ENCODE data around the gene DMD.

Gene DMD

DNA sequence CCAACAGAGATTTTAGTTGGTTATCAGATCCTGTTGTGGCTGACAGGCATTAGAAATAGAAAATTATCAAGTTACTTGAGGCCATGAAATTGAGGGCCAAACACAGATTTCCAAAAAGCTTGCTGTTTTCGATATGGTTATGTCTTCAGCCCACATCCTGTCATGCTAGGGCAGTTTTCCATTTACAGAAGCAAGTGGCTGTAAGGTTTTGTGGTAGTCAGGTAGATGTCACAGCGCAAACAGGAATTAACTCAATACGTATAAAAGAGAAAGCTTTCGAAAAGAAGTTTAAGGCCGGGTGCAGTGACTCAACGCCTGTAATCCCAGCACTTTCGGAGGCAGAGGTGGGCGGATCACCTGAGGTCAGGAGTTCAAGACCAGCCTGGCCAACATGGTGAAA, 104.6 kb downstream of the DMD start:
- DNase-seq (no peak), ATAC-seq (ENCODE audit: insufficient read depth, low read depth) (no peak)
- no peaks in the 10 kb centered on the region for H3K4me1 ChIP-seq (ENCODE audit: insufficient read depth, low read length)
- no peak overlapping the region for H3K4me3 ChIP-seq (ENCODE audit: low read depth in 1 of 2, low read length in 2 of 2)
- H3K36me3 ChIP-seq (ENCODE audit: insufficient read depth, low read length): no peaks in the 10 kb centered on the region
- no peak overlapping the region for H2AFZ ChIP-seq (ENCODE audit: low read depth, low read length)
- no peaks in the 10 kb centered on the region for H4K20me1 ChIP-seq (ENCODE audit: insufficient read depth, low read length)
- TF ChIP-seq, protein P1, sequence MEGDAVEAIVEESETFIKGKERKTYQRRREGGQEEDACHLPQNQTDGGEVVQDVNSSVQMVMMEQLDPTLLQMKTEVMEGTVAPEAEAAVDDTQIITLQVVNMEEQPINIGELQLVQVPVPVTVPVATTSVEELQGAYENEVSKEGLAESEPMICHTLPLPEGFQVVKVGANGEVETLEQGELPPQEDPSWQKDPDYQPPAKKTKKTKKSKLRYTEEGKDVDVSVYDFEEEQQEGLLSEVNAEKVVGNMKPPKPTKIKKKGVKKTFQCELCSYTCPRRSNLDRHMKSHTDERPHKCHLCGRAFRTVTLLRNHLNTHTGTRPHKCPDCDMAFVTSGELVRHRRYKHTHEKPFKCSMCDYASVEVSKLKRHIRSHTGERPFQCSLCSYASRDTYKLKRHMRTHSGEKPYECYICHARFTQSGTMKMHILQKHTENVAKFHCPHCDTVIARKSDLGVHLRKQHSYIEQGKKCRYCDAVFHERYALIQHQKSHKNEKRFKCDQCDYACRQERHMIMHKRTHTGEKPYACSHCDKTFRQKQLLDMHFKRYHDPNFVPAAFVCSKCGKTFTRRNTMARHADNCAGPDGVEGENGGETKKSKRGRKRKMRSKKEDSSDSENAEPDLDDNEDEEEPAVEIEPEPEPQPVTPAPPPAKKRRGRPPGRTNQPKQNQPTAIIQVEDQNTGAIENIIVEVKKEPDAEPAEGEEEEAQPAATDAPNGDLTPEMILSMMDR (IDR thresholded peaks at IDR 0.05; ENCODE audit: borderline replicate concordance, extremely low read depth, low read length, poor library complexity, severe bottlenecking): no peak
- TF ChIP-seq EZH2 (IDR thresholded peaks at IDR 0.05; ENCODE audit: borderline replicate concordance, low read depth, low read length, severe bottlenecking): no peak
- H3K27me3 ChIP-seq (ENCODE audit: insufficient read depth, low read length, poor library complexity): no peaks in the 10 kb centered on the region
- no peak overlapping the region for H3K9ac ChIP-seq (ENCODE audit: low read depth, low read length)
- H3K79me2 ChIP-seq (ENCODE audit: insufficient read depth, low read length): no peaks in the 10 kb centered on the region
- H3K4me2 ChIP-seq (ENCODE audit: insufficient read depth, low read length): no peak overlapping the region
- no peaks in the 10 kb centered on the region for H3K9me3 ChIP-seq (ENCODE audit: insufficient read depth, low read length, severe bottlenecking)
- no peak overlapping the region for H3K27ac ChIP-seq (ENCODE audit: low read length)

DNA sequence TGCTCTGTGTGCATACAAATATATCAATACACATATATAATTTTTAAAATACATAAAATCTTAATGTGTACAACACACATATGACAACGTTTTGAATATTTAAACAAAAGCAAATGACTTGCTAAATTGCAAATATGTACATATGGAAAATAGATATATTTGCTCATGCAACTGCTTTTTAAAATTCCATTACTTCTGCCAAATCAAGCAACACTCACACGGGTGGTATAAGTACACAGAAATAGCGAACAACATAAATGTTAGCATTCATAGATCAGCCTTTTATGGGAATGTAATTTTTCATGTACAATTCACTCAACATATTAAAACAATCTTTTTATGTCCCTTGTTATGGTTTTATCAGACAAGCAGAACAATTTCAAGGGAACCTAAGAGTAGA, 116.3 kb downstream of the DMD start:
- Histone ChIP-seq H4K20me1 (ENCODE audit: insufficient read depth, low read length) (no peaks in the 10 kb centered on the region), H3K4me3 (ENCODE audit: low read depth in 1 of 2, low read length in 2 of 2) (no peak overlapping the region), H3K4me1 (ENCODE audit: insufficient read depth, low read length) (no peaks in the 10 kb centered on the region), H3K9ac (ENCODE audit: low read depth, low read length) (no peak overlapping the region), H3K36me3 (ENCODE audit: insufficient read depth, low read length) (no peaks in the 10 kb centered on the region), H3K79me2 (ENCODE audit: insufficient read depth, low read length) (no peaks in the 10 kb centered on the region), H3K4me2 (ENCODE audit: insufficient read depth, low read length) (no peak overlapping the region), H2AFZ (ENCODE audit: low read depth, low read length) (no peak overlapping the region), H3K9me3 (ENCODE audit: insufficient read depth, low read length, severe bottlenecking) (no peaks in the 10 kb centered on the region), H3K27me3 (ENCODE audit: insufficient read depth, low read length, poor library complexity) (no peaks in the 10 kb centered on the region), H3K27ac (ENCODE audit: low read length) (no peak overlapping the region)
- no peak for ATAC-seq (ENCODE audit: insufficient read depth, low read depth)
- TF ChIP-seq EZH2 (IDR thresholded peaks at IDR 0.05; ENCODE audit: borderline replicate concordance, low read depth, low read length, severe bottlenecking): no peak
- TF ChIP-seq, protein P1 (IDR thresholded peaks at IDR 0.05; ENCODE audit: borderline replicate concordance, extremely low read depth, low read length, poor library complexity, severe bottlenecking): no peak
- DNase-seq: no peak

DNA sequence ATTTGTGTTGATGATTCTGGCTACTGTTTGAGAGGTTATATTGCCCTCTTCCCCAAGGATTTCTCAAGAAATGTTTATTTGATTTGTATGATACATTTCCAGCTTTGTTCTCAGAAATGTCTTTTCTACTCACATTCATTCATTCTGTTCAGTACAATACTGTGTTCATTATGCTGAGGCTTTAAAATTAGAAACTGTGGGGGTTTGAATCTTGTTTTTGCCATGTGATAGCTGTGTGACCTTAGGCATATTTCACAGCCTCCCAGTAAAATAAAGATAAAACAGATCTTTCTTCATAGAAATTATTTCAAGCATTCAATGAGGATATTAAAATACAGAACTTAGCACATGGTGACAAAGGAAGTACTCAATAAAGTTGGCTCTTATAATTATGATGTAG, 123.9 kb downstream of the DMD start:
- no peaks in the 10 kb centered on the region for H4K20me1 ChIP-seq (ENCODE audit: insufficient read depth, low read length)
- no peaks in the 10 kb centered on the region for H3K27me3 ChIP-seq (ENCODE audit: insufficient read depth, low read length, poor library complexity)
- H3K4me1 ChIP-seq (ENCODE audit: insufficient read depth, low read length): no peaks in the 10 kb centered on the region
- no peaks in the 10 kb centered on the region for H3K36me3 ChIP-seq (ENCODE audit: insufficient read depth, low read length)
- no peak for DNase-seq
- no peak for ATAC-seq (ENCODE audit: insufficient read depth, low read depth)
- H3K9ac ChIP-seq (ENCODE audit: low read depth, low read length): no peak overlapping the region
- no peak overlapping the region for H2AFZ ChIP-seq (ENCODE audit: low read depth, low read length)
- TF ChIP-seq, protein P1 (IDR thresholded peaks at IDR 0.05; ENCODE audit: borderline replicate concordance, extremely low read depth, low read length, poor library complexity, severe bottlenecking): no peak
- no peak for TF ChIP-seq EZH2 (IDR thresholded peaks at IDR 0.05; ENCODE audit: borderline replicate concordance, low read depth, low read length, severe bottlenecking)
- H3K9me3 ChIP-seq (ENCODE audit: insufficient read depth, low read length, severe bottlenecking): no peaks in the 10 kb centered on the region
- H3K4me3 ChIP-seq (ENCODE audit: low read depth in 1 of 2, low read length in 2 of 2): no peak overlapping the region
- H3K4me2 ChIP-seq (ENCODE audit: insufficient read depth, low read length): no peak overlapping the region
- no peak overlapping the region for H3K27ac ChIP-seq (ENCODE audit: low read length)
- H3K79me2 ChIP-seq (ENCODE audit: insufficient read depth, low read length): no peaks in the 10 kb centered on the region

DNA sequence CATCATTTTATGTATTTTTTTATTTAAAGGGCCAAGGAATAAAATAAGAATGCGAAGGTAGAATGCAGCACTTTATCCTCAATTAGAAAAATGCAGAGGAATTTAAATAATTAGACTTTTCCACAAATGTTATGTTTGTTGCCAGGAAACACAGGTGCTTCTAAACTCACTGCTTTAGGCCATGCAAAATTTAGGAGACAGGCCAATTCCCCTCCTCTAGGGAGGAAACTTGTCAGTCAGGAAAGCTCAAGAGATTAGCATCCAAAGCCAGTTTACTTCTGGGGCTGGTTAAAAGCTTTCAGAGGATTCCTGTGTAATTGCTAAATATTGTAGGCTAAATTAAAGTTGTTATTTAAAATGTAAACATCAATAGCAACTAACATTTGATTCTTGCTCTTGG, 124.5 kb downstream of the DMD start:
- Histone ChIP-seq H3K79me2 (ENCODE audit: insufficient read depth, low read length) (no peaks in the 10 kb centered on the region), H3K9me3 (ENCODE audit: insufficient read depth, low read length, severe bottlenecking) (no peaks in the 10 kb centered on the region), H3K9ac (ENCODE audit: low read depth, low read length) (no peak overlapping the region), H3K4me2 (ENCODE audit: insufficient read depth, low read length) (no peak overlapping the region), H3K36me3 (ENCODE audit: insufficient read depth, low read length) (no peaks in the 10 kb centered on the region), H3K27me3 (ENCODE audit: insufficient read depth, low read length, poor library complexity) (no peaks in the 10 kb centered on the region), H3K4me3 (ENCODE audit: low read depth in 1 of 2, low read length in 2 of 2) (no peak overlapping the region), H4K20me1 (ENCODE audit: insufficient read depth, low read length) (no peaks in the 10 kb centered on the region), H3K27ac (ENCODE audit: low read length) (no peak overlapping the region), H3K4me1 (ENCODE audit: insufficient read depth, low read length) (no peaks in the 10 kb centered on the region), H2AFZ (ENCODE audit: low read depth, low read length) (no peak overlapping the region)
- ATAC-seq (ENCODE audit: insufficient read depth, low read depth) (no peak), DNase-seq (no peak)
- TF ChIP-seq, protein P1 (IDR thresholded peaks at IDR 0.05; ENCODE audit: borderline replicate concordance, extremely low read depth, low read length, poor library complexity, severe bottlenecking): no peak
- TF ChIP-seq EZH2 (IDR thresholded peaks at IDR 0.05; ENCODE audit: borderline replicate concordance, low read depth, low read length, severe bottlenecking): no peak

Data from DND-41 (cell line).